Fibroblast of villous mesenchyme (primary cell): Measurements from ENCODE around the gene GRIN3B. TPM values are rescaled to one million over a fixed set of nuclear protein-coding genes. Genes with fewer than 3 reads are reported as not detected.

Experiments used
- DNase-seq: peaks from one replicate; pipeline ENCODE4 v3.0.0-alpha.2; 2010; ENCODE audit warnings: low read depth
- H3K4me3 ChIP-seq: 2 replicates; pipeline ENCODE4 v1.5.1; 2011; ENCODE audit warnings: low read depth, mild to moderate bottlenecking, low read length
- total RNA-seq: library from RNA; depleted of rRNA; stranded (reverse); fragments of >200 nt; gene quantifications from 2 replicates; pipeline ENCODE4 v1.2.3, GENCODE V29; 2012
- TF ChIP-seq, protein P1 (sequence below): IDR thresholded peaks from 2 replicates; pipeline ENCODE4 v1.5.1; 2012; ENCODE audit warnings: low read depth, mild to moderate bottlenecking, low read length; ENCODE audit not compliant: insufficient read depth

Gene GRIN3B
- total RNA-seq, 1 donor: under 0.01 TPM

DNA sequence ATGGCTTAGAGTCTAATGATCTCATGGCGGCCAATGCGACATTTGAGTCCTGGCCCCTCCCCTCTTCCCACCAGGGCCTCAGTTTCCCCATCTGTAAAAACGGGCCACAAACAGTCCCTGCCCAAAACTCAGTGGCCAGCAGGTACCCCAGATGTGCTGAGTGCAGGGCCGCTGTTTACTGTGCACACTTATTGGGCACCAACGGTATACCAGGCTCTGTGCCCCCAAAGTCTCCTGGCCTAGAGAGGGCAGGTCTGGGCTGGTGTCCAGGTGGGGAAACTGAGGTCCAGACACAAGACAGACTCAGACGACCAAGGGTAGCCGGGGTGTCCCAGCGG lies 39.6 kb upstream of the GRIN3B start:
- TF ChIP-seq, protein P1, sequence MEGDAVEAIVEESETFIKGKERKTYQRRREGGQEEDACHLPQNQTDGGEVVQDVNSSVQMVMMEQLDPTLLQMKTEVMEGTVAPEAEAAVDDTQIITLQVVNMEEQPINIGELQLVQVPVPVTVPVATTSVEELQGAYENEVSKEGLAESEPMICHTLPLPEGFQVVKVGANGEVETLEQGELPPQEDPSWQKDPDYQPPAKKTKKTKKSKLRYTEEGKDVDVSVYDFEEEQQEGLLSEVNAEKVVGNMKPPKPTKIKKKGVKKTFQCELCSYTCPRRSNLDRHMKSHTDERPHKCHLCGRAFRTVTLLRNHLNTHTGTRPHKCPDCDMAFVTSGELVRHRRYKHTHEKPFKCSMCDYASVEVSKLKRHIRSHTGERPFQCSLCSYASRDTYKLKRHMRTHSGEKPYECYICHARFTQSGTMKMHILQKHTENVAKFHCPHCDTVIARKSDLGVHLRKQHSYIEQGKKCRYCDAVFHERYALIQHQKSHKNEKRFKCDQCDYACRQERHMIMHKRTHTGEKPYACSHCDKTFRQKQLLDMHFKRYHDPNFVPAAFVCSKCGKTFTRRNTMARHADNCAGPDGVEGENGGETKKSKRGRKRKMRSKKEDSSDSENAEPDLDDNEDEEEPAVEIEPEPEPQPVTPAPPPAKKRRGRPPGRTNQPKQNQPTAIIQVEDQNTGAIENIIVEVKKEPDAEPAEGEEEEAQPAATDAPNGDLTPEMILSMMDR: no peak
- no peak overlapping the region for H3K4me3 ChIP-seq
- no peak for DNase-seq

DNA sequence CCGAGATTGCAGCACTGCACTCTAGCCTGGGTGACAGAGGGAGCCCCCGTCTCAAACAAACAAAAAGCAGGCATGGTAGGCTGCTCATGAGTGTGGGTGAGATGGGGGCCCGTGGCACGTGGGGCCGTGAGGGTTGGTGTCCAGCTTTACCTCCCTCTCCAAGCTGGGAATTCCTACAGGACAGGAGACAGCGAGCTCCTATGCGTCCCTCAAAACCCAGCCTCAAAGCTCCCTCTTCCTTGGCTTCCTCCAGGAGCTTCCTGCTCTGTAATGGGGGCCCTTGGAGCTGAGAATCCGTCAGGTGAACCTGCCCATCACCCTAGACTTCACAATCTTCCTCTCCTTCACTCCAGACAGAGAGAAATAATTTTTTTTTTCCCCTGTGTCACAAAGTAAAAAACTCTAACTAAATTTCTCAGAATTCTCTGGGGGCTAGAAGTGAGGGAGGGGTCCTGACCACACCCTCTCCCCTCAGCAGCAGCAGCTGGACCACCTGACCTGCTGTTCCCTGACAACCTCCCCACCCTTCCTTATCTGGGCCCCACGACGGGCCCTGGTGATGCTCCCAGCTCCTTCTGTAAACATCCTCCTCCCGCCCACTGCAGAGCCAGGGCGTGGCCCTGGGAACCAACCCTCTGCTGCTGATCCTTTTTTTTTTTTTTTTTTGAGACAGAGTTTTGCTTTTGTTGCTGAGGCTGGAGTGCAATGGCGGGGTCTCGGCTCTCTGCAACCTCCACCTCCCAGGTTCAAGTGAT lies 38.2 kb upstream of the GRIN3B start:
- TF ChIP-seq, protein P1: no peak
- H3K4me3 ChIP-seq: no peak overlapping the region
- DNase-seq: peak; percentile 90

DNA sequence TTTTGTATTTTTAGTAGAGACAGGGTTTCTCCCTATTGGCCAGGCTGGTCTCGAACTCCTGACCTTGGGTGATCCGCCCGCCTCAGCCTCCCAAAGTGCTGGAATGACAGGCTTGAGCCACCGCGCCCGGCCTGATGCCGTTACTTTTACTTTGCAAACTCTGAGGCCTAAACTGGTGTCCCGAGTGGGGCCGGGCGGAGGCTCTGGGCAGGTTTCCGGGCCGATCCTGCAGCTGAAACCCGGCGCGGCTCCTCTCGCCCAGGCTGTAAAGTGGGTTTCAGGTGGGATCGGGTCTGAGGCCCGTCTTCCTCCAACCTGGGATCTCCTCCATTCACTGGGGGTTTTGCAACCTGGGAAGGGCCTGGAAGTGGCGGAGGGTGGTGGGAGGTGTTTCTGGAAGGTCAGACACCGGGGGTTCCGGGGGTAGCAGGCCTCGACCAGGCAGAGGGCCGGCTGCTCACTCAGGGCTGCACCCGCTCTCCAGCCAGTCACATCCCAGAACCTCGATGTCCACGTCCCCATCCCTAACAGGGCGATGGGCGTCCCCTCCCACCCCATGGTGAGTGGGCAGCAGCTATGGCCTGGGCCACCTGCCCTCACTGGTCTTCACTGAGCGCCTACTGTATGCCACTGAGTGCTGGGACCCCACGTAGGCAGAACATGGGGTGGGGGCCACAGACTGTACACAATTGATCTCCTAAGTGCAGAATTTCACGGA lies 37.4 kb upstream of the GRIN3B start:
- H3K4me3 ChIP-seq: no peak overlapping the region
- no peak for DNase-seq
- TF ChIP-seq, protein P1: no peak

DNA sequence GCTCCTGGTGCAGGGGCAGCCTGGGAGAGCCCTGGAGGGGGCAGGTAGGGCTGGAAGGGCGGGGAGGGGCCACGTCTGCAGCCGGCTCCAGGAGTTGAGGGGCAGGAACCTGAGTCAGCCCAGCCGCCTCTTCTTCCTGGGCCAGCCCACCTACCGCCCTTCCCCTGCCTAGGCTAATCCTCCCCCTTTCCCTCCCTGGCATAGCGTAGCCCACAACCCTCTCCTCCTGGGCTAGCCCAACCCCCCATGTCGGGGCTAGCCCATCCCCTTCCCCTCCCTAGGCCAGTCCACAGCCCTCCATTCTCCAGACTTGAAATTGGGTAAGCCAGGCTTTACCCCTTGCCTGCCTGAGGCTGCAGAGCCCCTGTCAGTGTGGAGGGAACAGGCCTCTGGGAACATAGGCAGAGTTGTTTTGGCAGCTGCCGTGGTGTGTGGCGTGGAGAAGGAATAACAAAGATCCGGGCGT lies 36.7 kb upstream of the GRIN3B start:
- H3K4me3 ChIP-seq: no peak overlapping the region
- DNase-seq: no peak
- TF ChIP-seq, protein P1: no peak

- H3K4me3 ChIP-seq: no peak overlapping the region
- DNase-seq: no peak
- TF ChIP-seq, protein P1: no peak
Measured at GRCh38 chr19:964116-964520, 36.1 kb upstream of the GRIN3B start.

DNA sequence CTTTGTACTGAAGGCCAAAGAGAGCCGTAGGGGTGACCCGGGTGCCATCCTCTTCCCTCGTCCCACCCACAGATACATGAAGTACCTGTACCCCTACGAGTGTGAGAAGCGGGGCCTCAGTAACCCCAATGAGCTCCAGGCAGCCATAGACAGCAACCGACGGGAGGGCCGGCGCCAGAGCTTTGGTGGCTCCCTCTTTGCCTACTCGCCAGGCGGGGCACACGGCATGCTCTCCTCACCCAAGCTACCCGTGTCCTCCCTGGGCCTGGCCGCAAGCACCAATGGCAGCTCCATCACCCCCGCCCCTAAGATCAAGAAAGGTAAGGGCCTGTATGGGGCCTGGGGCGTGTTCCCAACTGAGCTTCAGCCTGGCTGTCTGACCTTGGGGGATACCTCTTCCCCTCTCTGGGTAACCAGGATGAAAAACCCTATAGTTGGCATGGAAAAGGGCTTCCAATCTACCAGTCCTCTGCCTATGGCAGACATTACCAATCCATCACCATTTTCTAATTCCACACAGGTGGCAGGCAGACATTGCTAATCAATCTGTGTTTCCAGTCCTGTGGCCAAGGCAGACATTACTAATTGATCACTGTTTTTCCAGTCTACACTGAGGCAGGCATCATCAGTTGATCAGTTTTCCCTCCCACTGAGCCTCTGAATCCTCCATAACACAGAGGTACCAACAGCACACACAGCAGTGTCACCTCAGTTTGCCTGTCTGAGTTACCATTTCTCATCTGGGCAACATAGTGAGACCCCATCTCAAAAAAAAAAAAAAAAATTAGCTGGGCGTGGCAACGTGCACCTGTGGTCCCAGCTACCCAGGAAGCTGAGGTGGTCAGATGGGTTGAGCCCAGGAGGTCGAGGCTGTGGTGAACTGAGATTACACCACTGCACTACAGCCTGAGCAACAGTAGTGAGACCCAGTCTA lies 35.2 kb upstream of the GRIN3B start:
- TF ChIP-seq, protein P1: no peak
- DNase-seq: no peak
- H3K4me3 ChIP-seq: no peak overlapping the region
